Measurements from ENCODE around the gene ANKRD55.

DNA sequence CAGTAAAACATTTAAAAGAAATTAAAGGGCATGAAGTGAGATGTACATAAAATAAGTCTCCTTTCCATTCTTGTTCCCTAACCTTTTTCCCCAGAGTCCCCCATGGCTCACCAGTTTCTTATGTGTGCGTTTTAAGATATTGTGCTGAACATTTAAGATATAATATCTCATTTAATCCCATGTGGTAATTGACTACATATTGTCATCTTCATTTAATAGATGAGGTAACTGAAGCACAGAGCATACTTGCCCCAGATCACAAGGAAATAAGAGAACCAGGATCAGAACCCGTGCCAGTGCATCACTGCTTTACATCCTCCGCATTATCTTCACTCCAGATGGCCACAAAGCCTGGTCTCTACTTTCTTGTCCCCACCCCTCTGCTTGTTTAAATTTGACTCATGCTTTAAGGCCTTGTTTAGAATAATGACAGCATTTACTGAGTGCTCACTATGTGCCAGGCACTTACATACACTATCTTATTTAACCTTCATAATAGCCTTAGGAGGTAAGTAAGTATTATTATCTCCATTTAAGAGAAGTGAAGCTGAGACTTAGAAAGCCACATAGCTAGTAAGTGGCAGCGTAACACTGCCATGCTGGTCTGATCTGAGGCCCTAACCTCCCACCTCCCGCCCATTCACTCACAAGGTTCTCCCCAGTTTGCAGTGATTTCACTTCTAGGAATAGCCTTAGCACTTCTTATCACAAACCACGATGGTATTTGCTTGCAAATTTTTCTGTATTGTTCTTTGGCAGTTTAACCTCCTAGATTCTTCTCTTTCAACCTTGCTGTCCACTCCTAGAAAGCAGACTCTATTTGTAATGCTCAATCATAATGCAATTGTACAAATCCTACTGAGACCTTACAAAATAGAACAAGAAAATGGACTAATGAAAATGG lies 160.0 kb downstream of the ANKRD55 start:
- TF ChIP-seq TAF1 (conservative IDR thresholded peaks at IDR 0.05) (no peak), CTCF (IDR thresholded peaks at IDR 0.05; ENCODE audit: low read depth, low read length, missing input control) (no peak), JUND (IDR thresholded peaks at IDR 0.05) (no peak), FOXA2 (IDR thresholded peaks at IDR 0.05) (no peak), RAD21 (IDR thresholded peaks at IDR 0.05) (no peak), MAX (IDR thresholded peaks at IDR 0.05) (no peak), YY1 (IDR thresholded peaks at IDR 0.05) (no peak), GABPA (IDR thresholded peaks at IDR 0.05 in 1 of 2, conservative IDR thresholded peaks at IDR 0.05 in 1 of 2) (no peak), SP1 (IDR thresholded peaks at IDR 0.05) (no peak), EGR1 (IDR thresholded peaks at IDR 0.05; ENCODE audit: low read depth in 2 of 2) (no peak), FOXA1 (IDR thresholded peaks at IDR 0.05) (no peak), REST (IDR thresholded peaks at IDR 0.05) (no peak)
- TF ChIP-seq, protein P1, sequence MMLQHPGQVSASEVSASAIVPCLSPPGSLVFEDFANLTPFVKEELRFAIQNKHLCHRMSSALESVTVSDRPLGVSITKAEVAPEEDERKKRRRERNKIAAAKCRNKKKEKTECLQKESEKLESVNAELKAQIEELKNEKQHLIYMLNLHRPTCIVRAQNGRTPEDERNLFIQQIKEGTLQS (IDR thresholded peaks at IDR 0.05) = no peak
- TF ChIP-seq, protein P2, sequence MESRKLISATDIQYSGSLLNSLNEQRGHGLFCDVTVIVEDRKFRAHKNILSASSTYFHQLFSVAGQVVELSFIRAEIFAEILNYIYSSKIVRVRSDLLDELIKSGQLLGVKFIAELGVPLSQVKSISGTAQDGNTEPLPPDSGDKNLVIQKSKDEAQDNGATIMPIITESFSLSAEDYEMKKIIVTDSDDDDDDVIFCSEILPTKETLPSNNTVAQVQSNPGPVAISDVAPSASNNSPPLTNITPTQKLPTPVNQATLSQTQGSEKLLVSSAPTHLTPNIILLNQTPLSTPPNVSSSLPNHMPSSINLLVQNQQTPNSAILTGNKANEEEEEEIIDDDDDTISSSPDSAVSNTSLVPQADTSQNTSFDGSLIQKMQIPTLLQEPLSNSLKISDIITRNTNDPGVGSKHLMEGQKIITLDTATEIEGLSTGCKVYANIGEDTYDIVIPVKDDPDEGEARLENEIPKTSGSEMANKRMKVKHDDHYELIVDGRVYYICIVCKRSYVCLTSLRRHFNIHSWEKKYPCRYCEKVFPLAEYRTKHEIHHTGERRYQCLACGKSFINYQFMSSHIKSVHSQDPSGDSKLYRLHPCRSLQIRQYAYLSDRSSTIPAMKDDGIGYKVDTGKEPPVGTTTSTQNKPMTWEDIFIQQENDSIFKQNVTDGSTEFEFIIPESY (IDR thresholded peaks at IDR 0.05) = no peak
